ENCODE data around the gene DLD.

DNA sequence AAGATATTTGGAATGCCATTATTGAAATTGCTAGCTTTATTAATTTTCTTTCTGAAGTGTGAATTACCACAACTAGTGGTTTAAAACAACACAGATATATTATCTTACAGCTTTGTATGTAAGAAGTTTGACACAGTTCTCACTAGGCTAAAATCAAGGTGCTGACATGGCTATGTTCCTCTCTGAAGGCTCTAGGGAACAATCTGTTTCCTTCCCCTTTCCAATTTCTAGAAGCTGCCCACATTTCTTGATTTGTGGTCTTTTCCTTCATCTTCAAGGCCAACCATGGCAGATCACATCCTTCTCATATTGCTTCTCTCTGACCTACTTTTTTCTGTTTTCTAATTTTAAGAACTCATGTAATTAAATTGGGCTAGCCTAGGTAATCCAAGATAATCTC, 44.7 kb upstream of the DLD start:
- TF ChIP-seq POLR2A (IDR thresholded peaks at IDR 0.05; ENCODE audit: low read depth, low read length) (no peak), POLR2AphosphoS5 (IDR thresholded peaks at IDR 0.05; ENCODE audit: low read depth, low read length) (no peak), TAF1 (IDR thresholded peaks at IDR 0.05; ENCODE audit: borderline replicate concordance, low read depth, low read length) (no peak)

All from GM12892 (cell line).